ENCODE data around the gene KIF2B. TPM values are rescaled to one million over a fixed set of nuclear protein-coding genes. Genes with fewer than 3 reads are reported as not detected.
"Not testable (repeated sequence)": the region's sequence is repeated elsewhere in the genome, so short reads cannot be mapped to it uniquely, and the experiment has no call there.

Gene KIF2B
- total RNA-seq, 1 experiment from 2014 or later = not detected

DNA sequence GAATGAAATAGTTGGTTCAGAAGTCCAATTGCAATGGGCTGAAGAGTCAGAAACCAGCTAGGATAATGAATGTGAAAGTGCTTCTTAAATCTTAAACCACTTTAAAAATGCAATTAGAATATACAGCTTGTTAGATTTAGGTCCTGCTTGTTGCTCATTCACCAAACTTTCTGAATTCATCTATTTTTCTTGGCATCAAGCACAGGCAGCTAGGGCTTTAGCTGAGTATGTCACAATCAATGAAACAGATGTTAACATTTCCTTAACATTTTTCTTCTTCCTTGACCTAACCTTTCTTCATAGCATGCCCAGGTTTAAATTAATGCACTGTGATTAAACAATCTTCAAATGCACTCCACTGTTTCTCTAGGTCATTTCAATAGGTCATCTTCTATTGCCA is 14.4 kb downstream of the KIF2B start:
- TF ChIP-seq, protein P1, sequence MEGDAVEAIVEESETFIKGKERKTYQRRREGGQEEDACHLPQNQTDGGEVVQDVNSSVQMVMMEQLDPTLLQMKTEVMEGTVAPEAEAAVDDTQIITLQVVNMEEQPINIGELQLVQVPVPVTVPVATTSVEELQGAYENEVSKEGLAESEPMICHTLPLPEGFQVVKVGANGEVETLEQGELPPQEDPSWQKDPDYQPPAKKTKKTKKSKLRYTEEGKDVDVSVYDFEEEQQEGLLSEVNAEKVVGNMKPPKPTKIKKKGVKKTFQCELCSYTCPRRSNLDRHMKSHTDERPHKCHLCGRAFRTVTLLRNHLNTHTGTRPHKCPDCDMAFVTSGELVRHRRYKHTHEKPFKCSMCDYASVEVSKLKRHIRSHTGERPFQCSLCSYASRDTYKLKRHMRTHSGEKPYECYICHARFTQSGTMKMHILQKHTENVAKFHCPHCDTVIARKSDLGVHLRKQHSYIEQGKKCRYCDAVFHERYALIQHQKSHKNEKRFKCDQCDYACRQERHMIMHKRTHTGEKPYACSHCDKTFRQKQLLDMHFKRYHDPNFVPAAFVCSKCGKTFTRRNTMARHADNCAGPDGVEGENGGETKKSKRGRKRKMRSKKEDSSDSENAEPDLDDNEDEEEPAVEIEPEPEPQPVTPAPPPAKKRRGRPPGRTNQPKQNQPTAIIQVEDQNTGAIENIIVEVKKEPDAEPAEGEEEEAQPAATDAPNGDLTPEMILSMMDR (conservative IDR thresholded peaks at IDR 0.05; ENCODE audit: low read depth, low read length) = no peak
- TF ChIP-seq EZH2 (IDR thresholded peaks at IDR 0.05; ENCODE audit: borderline replicate concordance, low read depth, low read length, poor library complexity, severe bottlenecking) = no peak
- ChIA-PET CTCF (no interaction called here), POLR2A (ENCODE audit: low non-redundant PET) (no interaction called here)
- Histone ChIP-seq H3K4me1 (ENCODE audit: insufficient read depth, low read length, poor library complexity, severe bottlenecking) (no peaks in the 10 kb centered on the region), H3K4me3 (ENCODE audit: low read depth, low read length, poor library complexity, severe bottlenecking) (no peak overlapping the region), H3K27ac (ENCODE audit: low read depth, low read length, poor library complexity, severe bottlenecking) (no peak overlapping the region), H3K36me3 (ENCODE audit: insufficient read depth, low read length, poor library complexity, severe bottlenecking) (no peaks in the 10 kb centered on the region), H3K27me3 (replicated peaks; ENCODE audit: insufficient read depth, low read depth, low read length, poor library complexity) (peaks cover 5% of the 10 kb centered on the region), H3K9me3 (ENCODE audit: low read depth, low read length, poor library complexity, severe bottlenecking) (peaks cover 5% of the 10 kb centered on the region)
- BruUV-seq (replicated peaks) = no TSS peak
- intact Hi-C loops (cut with micrococcal nuclease; ENCODE audit: unreplicated experiment) = no loop called here
- DNase-seq (ENCODE audit: low spot score) = no peak

DNA sequence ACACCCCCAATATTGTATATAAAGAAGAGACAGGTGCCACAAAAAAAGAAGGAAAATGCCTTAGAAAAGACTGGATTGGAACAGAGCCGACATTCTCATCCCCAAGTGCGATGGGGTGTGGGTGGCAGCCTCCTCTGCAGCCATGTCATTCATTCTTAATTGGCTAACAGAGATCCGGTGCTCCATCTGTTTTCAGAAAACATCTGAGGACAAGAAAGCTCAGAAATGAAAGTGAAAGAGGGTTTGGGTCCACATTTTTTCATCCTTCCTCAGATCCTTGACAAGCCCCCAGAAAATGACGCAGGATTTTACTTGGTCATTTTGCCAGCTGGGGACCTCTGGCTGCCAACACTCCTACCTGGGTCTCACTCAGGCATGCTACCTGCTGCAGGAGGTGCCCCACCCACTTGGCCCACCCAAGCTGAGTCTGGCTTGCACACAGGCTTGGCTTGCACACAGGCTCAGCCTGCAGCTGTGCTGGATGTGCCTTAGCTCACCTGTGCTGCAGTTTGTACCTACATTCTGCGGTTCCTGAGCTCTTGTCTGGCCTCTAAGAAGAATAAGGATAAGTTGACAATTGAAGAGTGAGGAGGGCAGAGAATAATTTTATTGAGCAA is 21.9 kb downstream of the KIF2B start:
- Histone ChIP-seq H3K27me3 (replicated peaks; ENCODE audit: insufficient read depth, low read depth, low read length, poor library complexity) (no peaks in the 10 kb centered on the region), H3K36me3 (ENCODE audit: insufficient read depth, low read length, poor library complexity, severe bottlenecking) (no peaks in the 10 kb centered on the region), H3K4me1 (ENCODE audit: insufficient read depth, low read length, poor library complexity, severe bottlenecking) (no peaks in the 10 kb centered on the region), H3K9me3 (ENCODE audit: low read depth, low read length, poor library complexity, severe bottlenecking) (peaks cover 5% of the 10 kb centered on the region), H3K27ac (ENCODE audit: low read depth, low read length, poor library complexity, severe bottlenecking) (no peak overlapping the region), H3K4me3 (ENCODE audit: low read depth, low read length, poor library complexity, severe bottlenecking) (no peak overlapping the region)
- ChIA-PET CTCF (no interaction called here), POLR2A (ENCODE audit: low non-redundant PET) (no interaction called here)
- no peak for TF ChIP-seq EZH2 (IDR thresholded peaks at IDR 0.05; ENCODE audit: borderline replicate concordance, low read depth, low read length, poor library complexity, severe bottlenecking)
- TF ChIP-seq, protein P1 (conservative IDR thresholded peaks at IDR 0.05; ENCODE audit: low read depth, low read length) = no peak
- intact Hi-C loops (cut with micrococcal nuclease; ENCODE audit: unreplicated experiment) = no loop called here
- DNase-seq (ENCODE audit: low spot score) = no peak
- no TSS peak for BruUV-seq (replicated peaks)

DNA sequence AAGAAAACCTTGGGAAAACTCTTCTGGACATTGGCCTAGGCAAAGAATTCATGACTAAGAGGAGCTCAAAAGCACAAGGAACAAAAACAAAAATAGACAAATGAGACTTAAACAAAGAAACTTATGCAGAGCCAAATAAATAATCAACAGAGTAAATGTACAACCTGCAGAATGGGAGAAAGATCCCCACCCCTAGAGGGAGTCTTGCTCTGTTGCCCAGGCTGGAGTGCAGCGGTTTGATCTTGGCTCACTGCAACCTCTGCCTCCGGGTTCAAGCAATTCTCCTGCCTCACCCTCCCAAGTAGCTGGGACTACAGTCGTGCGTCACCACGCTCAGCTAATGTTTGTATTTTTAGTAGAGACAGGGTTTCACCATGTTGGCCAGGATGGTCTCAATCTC is 48.4 kb downstream of the KIF2B start:
- H3K4me3 ChIP-seq (ENCODE audit: low read depth, low read length, poor library complexity, severe bottlenecking); H3K36me3 ChIP-seq (ENCODE audit: insufficient read depth, low read length, poor library complexity, severe bottlenecking); H3K9me3 ChIP-seq (ENCODE audit: low read depth, low read length, poor library complexity, severe bottlenecking); POLR2A ChIA-PET (ENCODE audit: low non-redundant PET); BruUV-seq (replicated peaks); H3K27ac ChIP-seq (ENCODE audit: low read depth, low read length, poor library complexity, severe bottlenecking); CTCF ChIA-PET; DNase-seq (ENCODE audit: low spot score); H3K27me3 ChIP-seq (replicated peaks; ENCODE audit: insufficient read depth, low read depth, low read length, poor library complexity); intact Hi-C loops (cut with micrococcal nuclease; ENCODE audit: unreplicated experiment); H3K4me1 ChIP-seq (ENCODE audit: insufficient read depth, low read length, poor library complexity, severe bottlenecking): not testable (repeated sequence)
